GM12892 (cell line): ENCODE results near the gene LGSN.

Experiments used
- POLR2A ChIP-seq: IDR thresholded peaks from 2 replicates; pipeline ENCODE4 v1.6.1; 2011; ENCODE audit warnings: low read depth, low read length, control low read depth
- TAF1 ChIP-seq: IDR thresholded peaks from 2 replicates; pipeline ENCODE4 v1.6.1; 2011; ENCODE audit warnings: low read depth, mild to moderate bottlenecking, control low read depth, low read length, borderline replicate concordance

DNA sequence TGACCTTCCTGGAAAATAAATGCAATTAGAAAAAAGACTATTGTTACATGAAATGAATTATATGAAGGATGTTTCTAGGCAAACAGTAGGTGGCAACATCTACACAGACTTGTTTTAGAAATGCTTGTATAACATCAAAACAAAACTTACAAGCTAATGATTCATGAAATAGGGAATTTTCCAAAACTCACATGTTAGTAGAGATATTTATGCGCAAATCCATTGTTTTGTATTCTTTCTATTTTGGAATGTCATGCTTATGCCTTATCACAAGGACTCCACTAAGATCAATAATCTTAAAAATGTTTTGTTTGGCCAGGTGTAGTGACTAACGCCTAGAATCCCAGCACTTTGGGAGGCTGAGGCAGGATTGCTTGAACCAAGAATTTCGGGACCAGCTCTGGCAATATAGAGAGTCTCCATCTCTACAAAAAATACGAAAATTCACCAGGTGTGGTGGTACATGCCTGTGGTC, 32.3 kb upstream of the LGSN start:
- TF ChIP-seq TAF1, result no peak
- no peak for TF ChIP-seq POLR2A
